Activated CD4-positive, alpha-beta T cell treated with anti-CD3 and anti-CD28 coated beads, Interleukin-2, Interleukin-4, amounts not matched to agents 100 ng/mL and 50 ng/mL, durations not matched to agents 16 hours and 8 hours (primary cell): ENCODE measurements around the gene CD22.

ENCODE experiments used
- DNase-seq: peaks from one replicate; pipeline ENCODE4 v3.0.0-alpha.2; 2020; ENCODE audit warnings: low spot score

The CD22 gene

DNA sequence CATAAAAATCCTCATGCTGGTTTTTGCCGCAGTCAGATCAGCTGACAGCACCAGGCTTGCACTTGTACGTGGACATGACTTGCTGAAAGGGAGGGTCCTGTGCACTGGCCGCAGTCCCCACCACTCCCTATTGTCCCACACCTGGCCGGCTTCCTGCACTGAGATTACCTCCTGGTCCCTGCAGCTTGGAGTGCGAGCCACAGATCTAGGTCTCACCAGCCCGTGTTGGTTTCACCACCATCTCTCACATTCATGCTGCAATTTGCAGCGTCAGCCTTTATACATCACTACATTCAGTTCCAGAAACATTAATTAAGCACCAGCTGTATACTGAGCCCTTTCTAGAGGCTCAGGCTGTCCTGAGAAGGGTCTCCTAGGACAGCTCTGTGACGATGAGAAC, 15.0 kb upstream of the CD22 start:
- no peak for DNase-seq

DNA sequence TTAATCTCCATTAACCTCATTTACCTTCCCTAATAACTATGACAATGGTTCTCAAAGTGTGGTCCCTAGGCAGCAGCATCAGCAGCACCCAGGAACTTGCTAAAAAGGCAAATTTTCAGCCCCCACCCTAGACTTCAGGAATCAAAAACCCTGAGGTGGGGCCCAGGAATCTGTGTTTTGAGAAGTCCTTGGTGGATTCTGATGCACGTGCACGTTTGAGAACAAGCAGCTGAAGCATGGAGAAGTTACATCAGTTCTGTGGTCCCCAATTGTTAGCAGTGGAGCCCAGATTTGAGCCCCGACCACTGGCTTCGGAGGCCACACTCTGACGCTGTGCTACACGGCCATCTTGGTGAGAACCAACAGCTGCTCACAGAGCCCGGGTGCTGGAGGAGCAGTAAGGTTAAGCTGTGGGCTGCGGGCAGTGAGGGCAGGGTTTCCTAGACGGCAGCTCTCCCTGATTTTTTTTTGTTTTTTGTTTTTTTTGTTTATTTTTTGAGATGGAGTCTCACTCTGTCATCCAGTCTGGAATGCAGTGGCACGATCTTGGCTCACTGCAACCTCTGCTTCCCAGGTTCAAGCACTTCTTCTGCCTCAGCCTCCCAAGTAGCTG, 14.0 kb upstream of the CD22 start:
- DNase-seq: no peak

DNA sequence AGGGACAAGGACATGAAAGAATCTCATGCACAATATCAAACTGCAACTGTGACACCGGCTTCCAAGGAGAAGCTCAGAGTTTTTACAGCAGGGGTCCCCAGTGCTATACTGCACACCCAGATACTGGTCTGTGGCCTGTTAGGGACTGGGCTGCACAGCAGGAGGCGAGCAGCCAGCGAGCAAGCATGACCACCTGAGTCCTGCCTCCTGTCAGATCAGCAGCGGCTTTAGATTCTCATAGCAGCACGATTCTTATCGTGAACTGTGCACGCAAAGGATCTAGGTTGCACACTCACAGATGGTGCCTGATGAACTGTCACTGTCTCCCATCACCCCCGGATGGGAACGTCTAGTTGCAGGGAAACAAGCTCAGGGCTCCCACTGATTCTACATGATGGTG, 13.1 kb upstream of the CD22 start:
- no peak for DNase-seq

DNA sequence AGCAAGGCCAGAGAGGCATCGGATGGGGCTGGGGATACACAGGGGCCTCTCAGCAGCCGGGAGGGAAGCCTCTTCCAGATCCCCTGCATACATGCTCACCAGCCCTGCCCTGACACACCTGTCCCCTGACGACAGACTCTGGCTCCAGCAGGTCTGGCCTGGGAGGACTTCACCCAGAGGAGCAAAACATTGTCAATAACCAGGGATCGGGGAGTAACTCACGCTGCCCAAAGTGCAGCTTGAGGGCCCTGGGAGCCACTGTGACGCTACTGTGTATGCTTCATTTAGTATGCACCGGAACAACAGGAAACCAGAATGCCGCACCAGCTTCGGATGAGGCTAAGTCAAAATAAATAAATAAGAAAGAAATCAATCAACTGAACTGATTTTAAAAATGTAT, 12.4 kb upstream of the CD22 start:
- no peak for DNase-seq

DNA sequence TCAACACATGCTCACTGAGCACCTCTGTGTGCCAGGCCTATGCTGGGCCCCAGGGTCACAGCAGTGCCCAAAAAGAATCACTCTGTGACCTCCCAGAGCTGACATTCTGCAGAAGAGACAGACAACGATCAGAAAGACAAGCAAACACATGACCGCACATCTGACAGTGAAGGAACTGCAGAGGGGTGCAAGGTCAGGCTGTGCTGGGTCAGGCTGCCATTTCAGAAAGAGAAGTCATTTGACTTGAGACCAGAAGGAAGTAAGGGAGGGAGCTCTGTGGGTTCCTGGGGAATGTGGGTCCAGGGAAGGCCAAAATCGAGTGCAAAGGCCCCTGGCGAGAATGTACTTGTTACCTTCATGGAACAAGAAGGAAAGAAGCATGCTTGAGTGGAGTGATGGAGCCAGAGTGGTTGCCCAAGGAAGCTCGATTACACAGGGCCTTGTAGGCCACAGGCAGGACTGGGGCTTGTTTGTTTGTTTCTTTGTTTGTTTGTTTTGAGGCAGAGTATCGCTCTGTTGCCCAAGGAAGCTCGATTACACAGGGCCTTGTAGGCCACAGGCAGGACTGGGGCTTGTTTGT, 11.4 kb upstream of the CD22 start:
- DNase-seq: no peak

DNA sequence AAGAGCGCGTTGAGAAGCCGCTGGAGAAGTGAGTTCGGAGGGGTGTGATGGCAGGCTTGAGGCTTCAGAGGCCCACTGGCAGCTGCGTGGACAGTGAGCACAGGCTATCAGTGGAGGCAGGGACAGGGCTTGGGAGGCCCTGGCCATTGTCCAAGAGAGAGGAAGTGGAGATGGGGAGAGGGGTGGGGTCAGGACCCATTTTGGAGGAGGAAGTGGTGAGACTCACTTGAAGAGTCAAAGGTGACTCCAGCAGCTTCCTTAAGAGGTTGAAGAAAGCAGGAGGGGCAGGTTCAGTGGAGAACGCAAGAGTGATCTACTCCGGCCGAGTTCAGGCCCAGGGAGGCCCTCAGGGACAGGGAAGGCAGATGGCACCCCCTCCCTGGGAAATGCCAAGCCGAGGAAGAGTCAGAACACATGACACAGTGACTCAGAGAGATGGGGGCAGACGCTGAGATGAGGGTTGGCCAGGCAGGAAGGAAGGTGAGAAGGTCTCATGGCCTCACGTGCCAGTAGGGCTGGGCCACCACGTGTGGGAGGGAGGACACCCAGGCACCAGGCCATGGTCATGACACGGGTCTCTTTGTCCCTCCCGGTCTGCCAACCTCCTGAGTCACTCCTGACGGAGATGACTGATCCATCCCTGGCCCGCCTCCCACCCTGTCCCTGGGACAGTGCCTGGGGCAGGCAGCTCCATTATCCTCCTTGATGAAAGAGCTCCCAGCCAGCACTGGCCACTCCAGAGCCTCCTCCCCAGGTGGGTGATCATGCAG, 10.1 kb upstream of the CD22 start:
- no peak for DNase-seq

DNA sequence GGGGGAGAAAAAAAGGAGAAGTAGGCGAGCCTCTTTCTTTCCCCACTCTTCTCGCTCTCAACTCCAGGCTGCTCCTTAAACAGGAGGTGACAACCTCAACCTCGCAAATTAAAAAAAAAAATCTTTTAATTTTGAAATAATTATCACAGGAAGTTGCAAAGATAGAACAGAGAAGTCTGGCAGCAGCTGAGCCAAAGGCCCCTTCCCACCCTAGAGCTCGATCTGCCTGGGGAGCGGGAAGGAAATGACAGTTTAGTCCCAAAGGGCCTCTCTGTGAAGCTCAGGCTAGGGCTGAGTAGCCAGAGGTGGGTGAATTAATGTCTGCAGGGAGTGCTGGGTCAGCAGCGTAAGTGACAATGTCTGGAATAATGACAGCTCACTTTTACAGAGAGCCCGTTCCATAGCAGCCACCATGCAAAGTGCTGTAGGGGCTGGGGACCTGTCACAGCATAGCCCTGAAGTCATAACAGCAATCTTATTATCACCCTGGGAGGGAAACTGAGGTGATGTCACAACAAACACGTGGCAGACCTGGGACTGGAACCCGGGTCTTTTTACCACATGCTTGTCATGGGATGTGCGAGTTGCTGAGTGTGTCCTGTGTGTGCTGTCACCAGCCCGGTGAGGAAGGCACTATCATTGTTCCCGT, 8.8 kb upstream of the CD22 start:
- no peak for DNase-seq

DNA sequence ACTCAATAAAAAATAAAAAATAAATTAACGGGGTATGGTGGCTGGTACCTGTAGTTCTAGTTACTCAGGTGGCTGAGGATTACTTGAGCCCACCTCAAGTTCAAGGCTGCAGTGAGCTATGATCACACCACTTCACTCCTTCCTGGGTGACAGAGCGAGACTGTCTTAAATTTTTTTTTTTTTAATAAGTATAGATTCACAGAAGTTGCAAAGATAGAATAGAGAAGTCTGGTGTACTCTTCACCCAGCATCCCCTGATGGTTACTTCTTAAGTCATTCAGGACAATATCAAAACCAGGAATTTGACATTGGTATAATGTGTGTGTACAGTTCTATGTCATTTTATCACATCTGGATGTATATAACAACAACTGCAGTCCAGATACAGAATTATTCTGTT, 7.7 kb upstream of the CD22 start:
- DNase-seq: no peak

DNA sequence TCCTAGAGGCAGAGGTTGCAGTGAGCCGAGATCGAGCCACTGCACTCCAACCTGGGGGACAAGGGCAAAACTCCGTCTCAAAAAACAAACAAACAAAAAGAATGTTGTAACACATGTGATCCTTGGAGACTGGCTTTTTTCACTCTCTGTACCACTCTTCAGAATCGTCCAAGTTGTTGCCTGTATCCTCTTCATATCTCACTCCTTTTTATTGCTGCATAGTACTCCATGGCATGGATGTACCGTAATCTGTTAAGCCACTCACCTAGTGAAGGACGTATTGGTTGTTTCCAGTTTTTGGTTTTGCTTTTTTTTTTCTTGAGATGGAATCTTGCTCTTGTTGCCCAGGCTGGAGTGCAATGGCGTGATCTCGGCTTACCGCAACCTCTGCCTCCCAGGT, 7.0 kb upstream of the CD22 start:
- DNase-seq: no peak

DNA sequence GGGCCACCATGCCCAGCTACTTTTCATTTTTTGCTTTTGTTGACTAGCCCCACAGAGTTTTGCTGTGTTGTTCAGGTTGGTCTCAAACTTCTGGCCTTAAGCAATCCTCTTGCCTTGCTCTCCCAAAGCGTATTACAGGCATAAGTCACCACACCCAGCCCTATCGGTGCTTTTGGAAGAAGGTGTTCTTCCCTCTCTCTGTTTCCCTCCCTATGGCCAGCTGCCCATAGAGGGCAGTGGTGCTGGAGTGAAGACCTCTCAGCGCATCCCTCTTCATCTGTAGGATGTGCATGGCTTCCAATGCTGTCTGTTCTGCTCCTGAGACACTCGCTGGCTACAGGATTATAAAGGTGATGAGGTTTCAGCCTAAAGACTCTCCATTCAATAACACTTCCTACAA, 1.3 kb upstream of the CD22 start:
- no peak for DNase-seq

DNA sequence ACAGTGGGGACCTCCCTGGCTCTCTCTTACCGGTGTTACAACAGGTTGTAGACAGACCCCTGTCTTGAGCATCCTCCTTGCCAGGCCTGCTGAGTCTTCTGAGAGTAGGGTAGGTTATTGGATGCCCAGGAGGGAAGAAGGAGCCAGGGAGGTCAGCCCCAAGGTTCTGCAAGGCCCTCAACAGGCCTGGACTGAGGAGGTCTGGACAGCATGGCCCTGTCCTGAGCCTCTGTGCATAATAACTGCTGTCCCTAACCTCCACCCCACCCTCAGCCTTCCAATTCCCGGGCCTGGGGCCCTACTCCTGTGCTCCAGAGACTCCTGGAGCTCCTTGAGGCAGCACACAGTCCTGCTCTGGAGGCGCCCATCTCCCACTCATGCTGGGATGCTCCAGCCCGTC, 336 bp downstream of the CD22 start:
- DNase-seq: no peak

DNA sequence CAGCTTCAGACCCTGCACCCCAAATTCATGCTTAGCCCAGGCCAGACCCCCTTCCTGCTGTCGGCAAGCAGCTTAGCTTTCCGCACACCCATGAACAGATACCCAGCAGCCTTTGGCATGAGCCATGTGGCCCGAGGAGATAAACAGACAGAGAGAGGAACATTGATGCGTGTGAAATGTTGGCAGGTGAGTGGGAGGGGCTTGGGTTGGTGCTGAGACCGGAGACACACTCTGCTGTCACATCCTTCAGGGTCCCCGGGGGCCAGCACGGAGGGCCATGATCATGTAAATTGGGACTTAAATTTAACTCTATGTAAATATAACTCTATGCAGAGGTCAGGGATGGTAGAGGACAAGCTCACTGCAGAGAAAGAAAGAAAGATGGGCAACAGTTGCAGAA, 1.5 kb downstream of the CD22 start:
- no peak for DNase-seq

DNA sequence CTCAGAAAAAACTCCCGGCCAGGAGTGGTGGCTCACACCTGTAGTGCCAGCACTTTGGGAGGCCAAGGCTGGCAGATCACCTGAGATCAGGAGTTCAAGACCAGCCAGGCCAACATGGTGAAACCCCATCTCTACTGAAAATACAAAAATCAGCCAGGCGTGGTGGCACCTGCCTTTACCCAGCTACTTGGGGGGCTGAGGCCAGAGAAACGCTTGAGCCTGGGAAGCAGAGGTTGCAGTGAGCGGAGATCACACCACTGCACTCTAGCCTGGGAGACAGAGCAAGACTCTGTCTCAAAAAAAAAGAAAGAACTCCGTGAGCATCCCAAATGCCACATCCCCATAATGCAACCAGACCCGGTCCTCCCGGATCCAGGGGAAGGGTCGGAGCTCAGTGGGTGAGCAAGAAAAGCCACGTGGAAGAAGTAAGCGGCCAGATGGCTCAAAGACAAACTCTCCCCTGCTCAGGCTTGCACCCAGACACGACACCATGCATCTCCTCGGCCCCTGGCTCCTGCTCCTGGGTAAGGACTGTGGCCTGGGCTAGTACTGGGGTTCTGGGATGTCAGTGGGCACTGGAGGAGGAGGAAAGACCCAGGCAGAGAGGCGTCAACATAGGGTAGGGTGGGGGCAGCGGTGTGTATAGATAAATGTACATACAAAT, 2.7 kb downstream of the CD22 start:
- no peak for DNase-seq

DNA sequence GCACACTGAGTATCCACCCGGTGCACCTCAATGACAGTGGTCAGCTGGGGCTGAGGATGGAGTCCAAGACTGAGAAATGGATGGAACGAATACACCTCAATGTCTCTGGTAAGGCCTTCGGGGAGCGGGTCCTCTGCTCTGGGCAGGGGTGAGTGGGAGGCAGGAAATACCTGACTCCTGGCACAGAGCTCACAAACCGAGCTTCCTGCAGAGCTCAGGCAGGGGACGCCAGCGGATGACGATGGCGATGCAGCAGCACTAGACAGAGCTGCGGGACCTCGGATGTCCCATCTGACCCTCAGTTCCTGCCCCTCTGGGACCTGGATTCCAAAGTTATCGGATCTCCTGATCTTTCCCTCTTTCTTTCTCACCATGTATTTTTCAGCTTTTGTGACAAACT, 3.8 kb downstream of the CD22 start:
- peak; percentile 12 for DNase-seq

DNA sequence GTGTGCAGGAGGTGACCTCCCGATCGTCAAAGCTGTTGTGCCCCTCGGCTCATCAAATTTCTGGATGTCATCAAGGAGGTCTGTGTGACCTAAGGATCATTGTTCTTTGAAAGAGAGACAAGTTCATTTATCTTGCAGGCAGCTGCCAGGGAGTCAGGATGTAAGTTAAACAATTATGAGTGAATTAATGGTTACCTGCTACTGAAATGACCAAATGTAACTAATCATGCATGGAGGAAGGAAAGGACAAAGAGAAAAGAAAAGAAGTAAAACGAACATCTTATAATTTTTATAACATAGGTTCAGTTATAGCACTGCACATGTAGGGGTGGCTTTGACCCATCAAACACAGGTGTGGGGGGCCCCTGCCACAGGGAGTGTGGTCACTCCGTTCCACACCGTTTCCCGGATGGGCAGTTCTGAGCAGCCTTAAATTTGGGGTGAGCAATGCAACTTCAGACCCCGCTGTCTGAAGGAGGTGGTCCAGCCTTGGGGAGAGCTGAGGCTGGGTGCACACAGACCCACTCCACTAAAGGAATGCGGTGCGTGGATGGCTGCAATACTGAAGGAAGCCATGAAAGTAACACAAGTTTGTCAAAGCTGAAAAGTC, 5.3 kb downstream of the CD22 start:
- no peak for DNase-seq

DNA sequence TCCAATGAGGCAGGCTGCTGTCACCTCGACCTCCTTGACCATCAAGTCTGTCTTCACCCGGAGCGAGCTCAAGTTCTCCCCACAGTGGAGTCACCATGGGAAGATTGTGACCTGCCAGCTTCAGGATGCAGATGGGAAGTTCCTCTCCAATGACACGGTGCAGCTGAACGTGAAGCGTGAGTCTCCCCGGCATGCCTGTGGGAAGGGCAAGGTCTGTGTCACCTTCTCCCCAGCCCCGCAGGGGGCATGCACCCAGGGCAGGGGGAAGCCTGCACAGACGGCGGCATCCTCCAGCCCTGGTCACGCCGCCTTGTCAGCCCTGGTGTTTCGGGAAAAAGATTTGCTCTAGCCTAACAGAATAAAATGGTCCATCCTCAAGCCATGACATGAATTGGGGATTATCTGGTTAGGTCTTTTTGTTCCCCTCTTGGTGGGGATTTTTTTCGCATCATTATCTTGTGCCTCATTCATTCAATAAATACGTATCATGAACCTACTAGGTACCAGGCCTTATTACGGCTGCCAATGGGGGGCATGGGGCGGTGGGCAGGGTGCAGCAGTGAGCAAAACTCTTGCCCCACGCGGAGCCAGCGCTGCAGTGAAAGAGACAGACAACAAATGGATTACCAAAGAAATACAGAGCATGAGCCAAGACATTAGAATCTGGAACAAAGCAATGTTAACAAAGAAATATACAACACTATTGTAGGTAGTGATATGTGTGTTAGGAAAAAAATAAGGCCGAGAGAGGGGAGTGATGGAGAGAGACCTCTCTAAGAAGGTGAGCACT, 7.4 kb downstream of the CD22 start:
- DNase-seq: no peak

DNA sequence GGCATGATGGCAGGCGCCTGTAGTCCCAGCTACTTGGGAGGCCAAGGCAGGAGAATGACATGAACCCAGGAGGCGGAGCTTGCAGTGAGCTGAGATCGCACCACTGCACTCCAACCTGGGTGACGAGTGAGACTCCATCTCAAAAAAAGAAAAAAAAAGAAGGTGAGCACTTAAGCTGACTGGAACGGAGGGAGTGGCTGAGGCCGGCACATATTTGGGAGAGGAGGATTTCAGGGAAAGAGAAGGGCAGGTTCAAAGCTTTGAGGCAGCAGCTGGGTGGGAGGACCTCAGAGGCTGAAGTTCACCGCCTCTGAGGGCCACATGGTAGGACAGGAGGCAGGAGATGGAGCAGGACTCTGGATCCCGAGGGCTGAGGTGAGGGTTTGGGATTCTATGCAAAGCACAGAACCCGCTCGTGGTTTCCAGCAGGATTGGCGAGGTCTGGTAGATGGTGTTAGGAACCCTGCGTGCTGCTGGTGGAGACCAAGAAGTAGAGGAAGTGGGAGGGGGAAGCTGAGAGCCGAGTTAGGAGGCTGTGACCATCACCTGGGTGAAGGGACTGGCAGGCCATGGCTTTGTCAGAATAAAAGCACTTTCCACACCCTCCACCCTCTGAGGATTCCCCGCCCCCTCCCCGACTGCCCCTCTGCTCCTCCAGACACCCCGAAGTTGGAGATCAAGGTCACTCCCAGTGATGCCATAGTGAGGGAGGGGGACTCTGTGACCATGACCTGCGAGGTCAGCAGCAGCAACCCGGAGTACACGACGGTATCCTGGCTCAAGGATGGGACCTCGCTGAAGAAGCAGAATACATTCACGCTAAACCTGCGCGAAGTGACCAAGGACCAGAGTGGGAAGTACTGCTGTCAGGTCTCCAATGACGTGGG, 8.4 kb downstream of the CD22 start:
- DNase-seq: no peak

DNA sequence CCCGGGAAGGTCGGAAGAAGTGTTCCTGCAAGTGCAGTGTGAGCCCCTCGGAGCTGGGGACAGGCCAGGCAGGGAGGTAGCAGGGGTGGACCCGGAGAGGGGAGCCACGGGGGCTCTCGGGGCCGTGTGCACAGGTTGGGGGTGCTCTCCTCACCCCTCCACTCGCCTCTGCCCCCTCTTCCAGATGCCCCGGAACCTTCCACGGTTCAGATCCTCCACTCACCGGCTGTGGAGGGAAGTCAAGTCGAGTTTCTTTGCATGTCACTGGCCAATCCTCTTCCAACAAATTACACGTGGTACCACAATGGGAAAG, 9.0 kb downstream of the CD22 start:
- no peak for DNase-seq

DNA sequence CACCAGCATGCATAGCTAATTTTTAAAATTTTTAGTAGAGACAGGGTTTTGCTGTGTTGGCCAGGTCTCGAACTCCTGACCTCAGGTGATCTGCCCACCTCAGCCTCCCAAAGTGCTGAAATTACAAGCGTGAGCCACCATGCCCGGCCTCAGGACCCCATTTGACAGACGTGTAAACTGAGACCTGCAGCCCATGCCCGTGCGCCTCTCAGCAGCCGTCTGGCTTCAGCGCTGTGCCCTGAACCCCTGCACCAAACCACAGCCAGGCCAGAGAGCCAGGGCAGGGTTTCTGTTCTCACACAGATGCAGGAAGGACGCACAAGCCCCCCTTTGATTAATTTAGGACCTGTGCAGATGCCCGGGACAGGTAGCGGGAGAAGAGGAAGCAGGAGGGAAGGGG, 11.4 kb downstream of the CD22 start:
- no peak for DNase-seq

DNA sequence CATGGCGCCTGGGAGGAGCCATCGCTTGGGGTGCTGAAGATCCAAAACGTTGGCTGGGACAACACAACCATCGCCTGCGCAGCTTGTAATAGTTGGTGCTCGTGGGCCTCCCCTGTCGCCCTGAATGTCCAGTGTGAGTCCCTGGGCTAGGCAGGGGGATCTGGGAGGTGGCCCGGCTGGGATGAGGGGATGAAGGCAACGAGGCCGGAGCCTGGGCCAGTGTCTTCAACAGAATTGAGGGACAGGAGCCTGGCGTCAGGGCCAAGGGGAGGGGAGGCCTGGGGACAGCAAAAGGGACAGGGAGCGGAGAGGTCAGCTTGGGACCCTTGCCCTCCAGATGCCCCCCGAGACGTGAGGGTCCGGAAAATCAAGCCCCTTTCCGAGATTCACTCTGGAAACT, 12.0 kb downstream of the CD22 start:
- DNase-seq: no peak
